HepG2 (cell line): ENCODE measurements around the gene ELP1.

ENCODE experiments used
- BCLAF1 ChIP-seq: fragments of 450-650 bp; IDR thresholded peaks from 2 replicates; pipeline ENCODE4 v1.6.1; 2017; ENCODE audit warnings: mild to moderate bottlenecking
- CHD4 ChIP-seq: fragments of 200-600 bp; sonication (generic); IDR thresholded peaks from 2 replicates; pipeline ENCODE4 v1.7.0; 2017; ENCODE audit warnings: mild to moderate bottlenecking, low read length, borderline replicate concordance
- HNRNPL ChIP-seq: fragments of 200-400 bp; formaldehyde crosslinking; IDR thresholded peaks from 2 replicates; pipeline ENCODE4 v1.6.1; 2017; ENCODE audit warnings: mild to moderate bottlenecking, low read depth, low read length
- KLF16 ChIP-seq, 2 experiments: sonication (generic) in 1 of 2; formaldehyde crosslinking in 1 of 2; IDR thresholded peaks; 2 replicates each; pipeline versions ENCODE4 v1.6.1 to v1.8.0; 2016 to 2023; ENCODE audit warnings: missing genetic modification reagents in 2 of 2, missing compliant biosample characterization in 1 of 2
- MTA3 ChIP-seq: sonication (generic); formaldehyde crosslinking; IDR thresholded peaks from 2 replicates; pipeline ENCODE4 v1.4.0; 2020; ENCODE audit warnings: missing genetic modification reagents
- NFE2 ChIP-seq: sonication (generic); formaldehyde crosslinking; IDR thresholded peaks from 2 replicates; pipeline ENCODE4 v1.4.0; 2020; ENCODE audit warnings: missing genetic modification reagents
- RFX5 ChIP-seq: IDR thresholded peaks from 2 replicates; pipeline ENCODE4 v1.6.1; 2011; ENCODE audit warnings: low read depth, low read length, improper control_type of control experiment
- TBP ChIP-seq: sonication (generic); formaldehyde crosslinking; IDR thresholded peaks from 2 replicates; pipeline ENCODE4 v1.5.0; 2020; ENCODE audit warnings: missing genetic modification reagents
- USF2 ChIP-seq, 2 experiments: sonication (generic) in 1 of 2; formaldehyde crosslinking in 1 of 2; IDR thresholded peaks; 2 replicates each; pipeline versions ENCODE4 v1.5.1 to v1.6.1; 2011 to 2020; ENCODE audit warnings: borderline replicate concordance in 1 of 2, low read depth in 1 of 2, low read length in 1 of 2, mild to moderate bottlenecking in 1 of 2, missing genetic modification reagents in 1 of 2, moderate library complexity in 1 of 2

GRCh38 chr9:108830272-108830671, 103.7 kb downstream of the ELP1 start:
- TF ChIP-seq HNRNPL = no peak
- TF ChIP-seq RFX5 = no peak
- TF ChIP-seq TBP (CRISPR knock-in tag) = no peak
- TF ChIP-seq USF2 (IDR thresholded peaks at IDR 0.05; ENCODE audit: low read depth, low read length) = no peak
- TF ChIP-seq USF2 (CRISPR knock-in tag; IDR thresholded peaks at IDR 0.05; ENCODE audit: borderline replicate concordance) = no peak
- TF ChIP-seq MTA3 = no peak
- no peak for TF ChIP-seq NFE2
- TF ChIP-seq KLF16 (CRISPR knock-in tag; IDR thresholded peaks at IDR 0.05) = no peak
- no peak for TF ChIP-seq CHD4
- TF ChIP-seq BCLAF1 = no peak
